T-helper 2 cell treated with Interferon-gamma antibody and Interleukin-4, amounts not matched to agents 100 ng/mL and 5 ng/mL, for 36 hours (primary cell): Measurements from ENCODE around the gene PHACTR1. TPM values are rescaled to one million over a fixed set of nuclear protein-coding genes. Genes with fewer than 3 reads are reported as not detected.
"Not testable (repeated sequence)": the region's sequence is repeated elsewhere in the genome, so short reads cannot be mapped to it uniquely, and the experiment has no call there.

Source experiments
- intact Hi-C: fragments of 100-400 bp; cut with micrococcal nuclease; formaldehyde crosslinking; loops from one replicate; pipeline ENCODE4 v1.15.1; 2023
- total RNA-seq: library from RNA; stranded (reverse); gene quantifications from 2 replicates; pipeline ENCODE4 v1.2.3, GENCODE V29; 2022

The PHACTR1 gene
- 0.11 and 0.91 TPM in 2 replicates for total RNA-seq

GRCh38 chr6:12716298-12716916, at the start of gene PHACTR1:
TSS of gene PHACTR1 (plus strand) at chr6:12716767.
- intact Hi-C loops: no loop called here

DNA sequence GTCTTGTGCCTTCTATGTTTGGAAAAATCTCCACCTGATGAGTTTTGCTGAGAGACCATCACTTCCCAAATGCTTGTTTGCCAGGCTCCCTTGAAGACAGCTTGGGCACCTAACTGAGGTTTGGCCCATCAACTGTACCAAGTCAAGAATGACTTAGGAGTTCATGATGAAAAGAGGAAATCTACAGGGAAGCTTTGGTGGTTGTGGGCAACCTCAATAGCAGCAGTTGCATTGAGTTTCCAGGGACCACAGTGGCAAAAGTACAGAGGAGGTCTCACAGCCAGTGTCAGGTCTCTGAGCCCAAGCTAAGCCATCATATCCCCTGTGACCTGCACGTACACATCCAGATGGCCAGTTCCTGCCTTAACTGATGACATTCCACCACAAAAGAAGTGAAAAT, 49.7 kb upstream of the PHACTR1 start:
- intact Hi-C loops: no loop called here

GRCh38 chr6:12675931-12676330, 40.6 kb upstream of the PHACTR1 start:
- intact Hi-C loops: no loop called here

DNA sequence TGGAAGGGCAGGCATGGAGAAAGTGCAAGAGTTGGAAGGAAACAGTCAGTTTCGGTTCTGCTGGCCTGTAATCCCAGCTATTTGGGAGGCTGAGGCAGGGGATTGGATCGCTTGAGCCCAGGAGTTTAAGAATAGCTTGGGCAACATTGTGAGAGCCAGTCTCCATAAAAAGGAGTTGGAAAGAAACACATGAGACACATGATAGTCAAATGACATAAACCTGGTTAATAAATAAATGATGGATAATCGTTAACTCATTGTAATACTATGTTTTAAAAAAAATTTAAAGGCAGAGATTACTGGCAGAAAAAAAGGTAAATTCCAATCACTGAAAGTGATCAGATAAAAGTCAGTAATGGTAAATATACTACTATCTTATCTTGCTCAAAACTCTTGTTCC, 37.2 kb upstream of the PHACTR1 start:
- intact Hi-C loops: no loop called here

- intact Hi-C loops: no loop called here
These were observed 23.4 kb upstream of the PHACTR1 start for GRCh38 chr6:12693122-12693521.

DNA sequence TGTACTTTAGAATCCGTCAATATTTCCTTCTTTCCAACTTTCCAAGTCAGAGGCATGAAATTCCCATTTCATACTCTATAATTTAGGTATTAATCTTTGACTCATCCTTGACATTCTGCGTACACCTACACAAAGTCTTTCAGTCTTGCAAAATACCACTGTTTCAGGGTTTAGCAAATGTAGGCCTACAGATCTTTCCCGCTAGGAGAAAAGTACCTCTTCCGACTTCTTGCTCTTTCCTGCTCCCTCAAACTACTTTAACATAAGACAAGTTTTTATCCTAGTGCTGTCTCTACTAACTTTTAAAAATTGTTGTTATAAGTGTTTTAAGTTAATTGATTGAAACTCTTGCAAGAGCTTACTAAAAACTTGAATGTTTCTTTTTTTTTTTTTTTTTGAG, 18.3 kb upstream of the PHACTR1 start:
- intact Hi-C loops: no loop called here

GRCh38 chr6:12704946-12705345, 11.6 kb upstream of the PHACTR1 start:
- intact Hi-C loops: no loop called here

DNA sequence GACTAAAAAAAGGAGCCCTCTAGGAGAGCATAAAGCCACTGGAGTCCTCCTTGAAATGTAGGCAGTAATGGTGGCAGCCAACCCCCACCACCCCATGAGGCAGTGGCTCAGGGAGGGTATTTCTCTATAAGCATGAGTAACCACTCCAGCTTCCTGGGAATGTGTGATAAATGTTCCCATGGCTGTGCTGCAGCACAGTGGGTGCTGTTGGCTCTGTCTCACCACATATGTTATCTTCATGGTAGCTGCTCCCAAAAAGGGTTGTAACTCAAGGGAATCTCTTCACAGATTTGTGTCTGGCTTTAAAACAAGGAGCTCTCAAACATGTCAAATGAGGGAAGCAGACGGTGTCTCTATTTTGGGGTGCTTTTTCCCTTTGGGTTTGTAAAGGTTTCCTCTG, 7.5 kb upstream of the PHACTR1 start:
- intact Hi-C loops: no loop called here

DNA sequence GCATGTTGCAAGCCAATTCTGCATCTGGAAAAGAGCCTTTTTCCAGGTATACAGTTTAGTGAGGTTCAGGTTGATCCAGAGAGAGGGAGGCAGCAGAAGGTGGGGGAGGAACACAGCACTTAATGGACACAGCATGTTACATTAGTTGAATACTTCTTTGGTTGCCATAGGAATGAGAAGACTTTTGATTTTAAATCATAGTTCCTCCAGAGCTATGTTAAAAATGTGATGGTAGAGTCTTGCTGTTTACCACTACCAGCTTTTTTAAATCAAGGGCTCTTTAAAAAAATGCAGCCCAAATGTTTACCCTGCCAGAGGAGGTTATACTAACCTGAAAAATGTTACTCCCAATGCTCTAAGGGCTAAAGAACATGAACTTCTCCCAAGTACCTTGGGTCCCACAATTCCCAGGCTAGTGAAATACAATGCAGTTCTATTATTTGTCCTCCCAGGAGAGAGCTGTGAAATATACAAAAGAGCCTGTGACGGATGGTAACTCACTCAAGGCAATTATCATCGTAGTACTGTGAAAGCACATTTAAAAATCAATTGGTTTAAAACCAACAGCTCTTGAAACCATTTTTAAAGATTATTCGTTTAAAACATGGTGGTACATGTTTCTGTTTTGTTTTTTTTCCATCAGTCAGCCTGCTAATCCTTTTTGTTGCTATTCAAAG, 6.9 kb upstream of the PHACTR1 start:
- intact Hi-C loops: no loop called here

- intact Hi-C loops: no loop called here
These were observed 5.6 kb upstream of the PHACTR1 start for GRCh38 chr6:12710921-12711320.

- intact Hi-C loops: no loop called here
These were observed 2.5 kb upstream of the PHACTR1 start for GRCh38 chr6:12714022-12714421.

- intact Hi-C loops: no loop called here
These were observed 1.1 kb upstream of the PHACTR1 start for GRCh38 chr6:12715437-12715836.

DNA sequence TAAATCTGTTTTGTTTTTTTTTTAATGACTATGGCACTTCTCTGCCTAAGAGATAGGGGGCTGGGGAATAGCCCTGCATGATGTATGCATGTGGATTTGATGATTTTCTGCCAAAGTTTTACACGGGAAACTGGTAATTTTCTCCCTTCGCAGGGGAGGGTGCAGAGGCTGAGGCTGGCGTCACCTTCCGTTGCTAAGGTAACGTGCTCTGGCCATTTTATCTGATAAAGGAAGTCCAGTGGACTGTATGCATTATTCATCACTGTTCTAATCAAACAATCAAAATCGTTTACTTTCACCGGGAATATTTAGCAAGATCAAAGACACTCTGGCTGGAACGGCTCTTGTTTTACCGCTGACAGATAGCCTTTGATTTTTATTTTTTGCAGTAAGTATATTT, 789 bp downstream of the PHACTR1 start:
- intact Hi-C loops: no loop called here

- intact Hi-C loops: no loop called here
These were observed 1.4 kb downstream of the PHACTR1 start for GRCh38 chr6:12718015-12718414.

GRCh38 chr6:12719017-12719416, 2.5 kb downstream of the PHACTR1 start:
- intact Hi-C loops: no loop called here

DNA sequence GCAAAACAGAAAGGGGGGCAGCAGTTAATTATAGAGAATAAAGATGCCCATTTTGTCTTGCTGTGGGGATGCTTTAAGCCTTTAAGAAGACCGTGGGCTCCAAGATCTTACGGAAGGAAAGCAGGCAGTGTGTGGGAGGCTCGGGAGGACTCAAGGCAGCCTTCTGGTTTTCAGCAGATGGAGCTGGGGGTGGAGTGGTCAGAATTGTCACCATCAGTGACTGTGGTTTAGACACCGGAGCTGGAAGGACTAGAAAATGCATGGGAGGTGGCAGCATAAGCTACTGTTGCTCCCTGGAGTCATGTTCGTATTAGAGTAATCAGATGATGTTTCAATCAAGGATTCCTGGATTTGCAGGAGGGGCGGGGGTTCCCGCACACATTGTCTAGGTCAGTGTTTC, 3.7 kb downstream of the PHACTR1 start:
- intact Hi-C loops: no loop called here

- intact Hi-C loops: no loop called here
These were observed 8.7 kb downstream of the PHACTR1 start for GRCh38 chr6:12725263-12725662.

- intact Hi-C loops: no loop called here
These were observed 12.9 kb downstream of the PHACTR1 start for GRCh38 chr6:12729467-12729866.

GRCh38 chr6:12730809-12731208, 14.2 kb downstream of the PHACTR1 start:
- intact Hi-C loops: not testable (repeated sequence)

- intact Hi-C loops: no loop called here
These were observed 17.3 kb downstream of the PHACTR1 start for GRCh38 chr6:12733876-12734275.

DNA sequence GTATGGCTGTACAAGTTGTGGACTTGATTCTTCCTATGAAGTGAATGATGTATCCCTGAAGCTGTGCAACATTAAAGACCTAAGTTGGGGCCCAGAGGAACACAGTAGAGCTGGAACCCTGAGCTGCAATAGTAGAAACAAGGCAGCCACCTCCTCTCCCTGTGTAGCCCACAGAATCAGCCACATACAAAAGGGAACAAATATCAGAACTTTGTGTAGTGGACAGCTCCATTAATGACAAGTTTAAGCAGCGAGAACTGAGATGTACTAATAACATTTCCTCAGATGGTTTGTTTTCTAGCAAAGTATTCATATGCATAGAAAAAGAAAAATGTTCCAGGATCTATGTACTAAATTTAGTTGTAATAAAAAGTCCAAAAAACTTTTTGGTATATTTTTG, 19.2 kb downstream of the PHACTR1 start:
- intact Hi-C loops: no loop called here

DNA sequence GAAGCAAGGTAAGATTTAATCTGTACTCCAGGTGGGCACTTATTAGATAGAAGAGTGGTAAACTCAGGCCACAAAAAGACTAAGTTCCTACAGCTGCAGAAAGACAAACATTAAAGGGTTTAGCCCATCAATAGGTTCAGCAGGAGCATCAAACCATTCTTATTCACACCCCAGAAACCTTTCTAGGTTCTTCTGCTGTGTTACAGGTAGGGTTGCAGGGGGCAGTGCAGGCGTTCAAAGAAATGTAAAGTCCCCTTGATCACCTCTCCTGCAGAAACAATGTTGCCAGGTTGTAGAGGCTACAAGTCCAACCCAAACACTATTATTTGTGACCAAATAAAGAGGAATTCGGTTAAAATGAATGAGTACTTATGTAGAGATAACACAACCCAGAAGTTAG, 31.8 kb downstream of the PHACTR1 start:
- intact Hi-C loops: no loop called here

DNA sequence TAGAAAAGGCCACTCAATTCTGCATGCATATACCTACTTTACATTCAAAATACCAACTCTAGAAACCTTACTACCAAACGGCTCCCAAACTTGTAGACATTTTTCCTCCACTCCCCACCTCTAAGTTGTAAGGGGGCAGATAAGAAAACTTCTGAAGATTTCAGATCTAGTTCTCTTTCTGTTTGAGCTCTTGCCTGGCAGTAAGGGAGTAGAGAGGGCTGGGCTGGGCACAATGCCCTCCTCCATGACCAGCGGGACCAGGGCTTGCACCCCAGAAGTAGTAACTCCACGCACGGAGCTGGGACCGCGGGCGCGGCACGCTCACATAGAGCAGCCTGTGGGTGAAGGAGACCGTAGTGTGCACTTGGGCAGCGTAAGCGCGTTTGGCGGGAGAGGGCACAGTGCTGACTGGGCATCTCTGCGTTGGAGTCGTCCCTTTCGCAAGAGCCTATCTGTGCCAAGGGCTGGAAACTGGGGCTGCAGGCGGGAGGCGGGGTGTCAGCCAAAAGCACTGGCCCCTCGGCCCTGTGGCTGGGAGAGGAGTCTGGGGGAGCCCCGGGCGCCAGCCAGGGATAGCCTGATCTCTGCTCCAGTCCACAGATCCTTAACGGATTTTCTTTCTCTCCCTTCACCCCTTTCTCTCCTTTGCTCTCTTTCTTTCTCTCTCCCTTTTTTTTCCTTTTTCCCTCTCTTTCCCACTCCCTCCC, 32.4 kb downstream of the PHACTR1 start:
- intact Hi-C loops: no loop called here
